IMR-90 (cell line): ENCODE measurements around the gene GALNT5. TPM values are rescaled to one million over a fixed set of nuclear protein-coding genes. Genes with fewer than 3 reads are reported as not detected.

Experiments
- ATAC-seq: fragments of 200-7000 bp; cut with Tn5 transposase; 2 replicates; pipeline ENCODE4 v1.9.1; 2020; ENCODE audit warnings: low read depth, mild to moderate bottlenecking, moderate library complexity
- BruUV-seq: library from RNA; stranded (reverse); fragments of 400-500 nt; replicated peaks from 2 replicates; lab custom pipeline; 2021; lab: Mats Ljungman, UMichigan
- CTCF ChIA-PET: fragments of 300-600 bp; formaldehyde crosslinking; extraction: SDS; loops from one replicate; lab custom pipeline; 2021; ENCODE audit warnings: antibody characterized with exemption; lab: Yijun Ruan, JAX
- POLR2A ChIA-PET: fragments of 300-600 bp; sonication (Branson Sonifier 250); formaldehyde crosslinking; loops from one replicate; lab custom pipeline; 2022; ENCODE audit warnings: antibody characterized with exemption; ENCODE audit not compliant: unreplicated experiment; lab: Charles Lee
- DNase-seq: peaks from one replicate; pipeline ENCODE4 v3.0.0; 2013
- H2AFZ ChIP-seq: replicated peaks from 2 replicates; pipeline ENCODE3; 2013; ENCODE audit warnings: low read length, mild to moderate bottlenecking; ENCODE audit not compliant: poor library complexity
- H2AK5ac ChIP-seq: 2 replicates; pipeline ENCODE4 v1.6.1; 2013; ENCODE audit warnings: low read depth, low read length, inconsistent platforms
- H2AK9ac ChIP-seq: replicated peaks from 2 replicates; pipeline ENCODE3; 2013; ENCODE audit warnings: mild to moderate bottlenecking, low read depth, low read length, moderate library complexity; ENCODE audit not compliant: poor library complexity
- H2BK120ac ChIP-seq: 2 replicates; pipeline ENCODE4 v1.6.1; 2013; ENCODE audit warnings: low read depth, low read length, inconsistent platforms
- H2BK15ac ChIP-seq: 3 replicates; pipeline ENCODE4 v1.6.1; 2013; ENCODE audit warnings: low read depth, low read length, inconsistent platforms
- H2BK20ac ChIP-seq: 2 replicates; pipeline ENCODE4 v1.6.1; 2013; ENCODE audit warnings: low read depth, mild to moderate bottlenecking, inconsistent platforms, low read length, moderate library complexity
- H2BK5ac ChIP-seq: 2 replicates; pipeline ENCODE4 v1.6.1; 2013; ENCODE audit warnings: mild to moderate bottlenecking, low read depth, low read length, inconsistent platforms; ENCODE audit not compliant: poor library complexity, severe bottlenecking
- H3K14ac ChIP-seq: replicated peaks from 2 replicates; pipeline ENCODE4 v1.6.1; 2013; ENCODE audit warnings: low read depth, low read length, inconsistent platforms
- H3K18ac ChIP-seq: 2 replicates; pipeline ENCODE4 v1.6.1; 2013; ENCODE audit warnings: low read depth, low read length, control low read depth
- H3K23ac ChIP-seq: 2 replicates; pipeline ENCODE4 v1.6.1; 2013; ENCODE audit warnings: low read depth, low read length, inconsistent platforms
- H3K27ac ChIP-seq: 2 replicates; pipeline ENCODE4 v1.5.1; 2013; ENCODE audit warnings: mild to moderate bottlenecking, control low read depth, low read length; ENCODE audit not compliant: insufficient read depth
- H3K27me3 ChIP-seq: 2 replicates; pipeline ENCODE4 v1.6.1; 2013; ENCODE audit warnings: low read length; ENCODE audit not compliant: control insufficient read depth, insufficient read depth
- H3K36me3 ChIP-seq: 2 replicates; pipeline ENCODE4 v1.6.1; 2013; ENCODE audit warnings: low read length, mixed read lengths; ENCODE audit not compliant: control insufficient read depth, insufficient read depth
- H3K4ac ChIP-seq: 2 replicates; pipeline ENCODE4 v1.6.1; 2013; ENCODE audit warnings: low read depth, low read length, inconsistent platforms
- H3K4me1 ChIP-seq: 2 replicates; pipeline ENCODE4 v1.6.1; 2013; ENCODE audit warnings: low read length, mixed read lengths; ENCODE audit not compliant: control insufficient read depth, insufficient read depth
- H3K4me2 ChIP-seq: 2 replicates; pipeline ENCODE4 v1.6.1; 2013; ENCODE audit warnings: low read depth, mild to moderate bottlenecking, control low read depth, low read length, moderate library complexity
- H3K4me3 ChIP-seq: 2 replicates; pipeline ENCODE4 v1.5.1; 2013; ENCODE audit warnings: low read depth, mild to moderate bottlenecking, control low read depth, low read length, moderate library complexity; ENCODE audit not compliant: insufficient read depth
- H3K56ac ChIP-seq: 2 replicates; pipeline ENCODE4 v1.6.1; 2013; ENCODE audit warnings: low read length, inconsistent platforms; ENCODE audit not compliant: insufficient read depth; ENCODE audit errors: extremely low read depth
- H3K79me1 ChIP-seq, 2 experiments: 2 replicates each; pipeline ENCODE4 v1.6.1; 2013; ENCODE audit warnings: low read length in 2 of 2, inconsistent platforms in 1 of 2, low read depth in 1 of 2
- H3K9ac ChIP-seq: 2 replicates; pipeline ENCODE4 v1.6.1; 2013; ENCODE audit warnings: low read depth, low read length, control low read depth
- H3K9me1 ChIP-seq: 2 replicates; pipeline ENCODE4 v1.6.1; 2013; ENCODE audit warnings: low read length, inconsistent platforms; ENCODE audit not compliant: insufficient read depth
- H3K9me3 ChIP-seq: 2 replicates; pipeline ENCODE4 v1.6.1; 2013; ENCODE audit warnings: low read length; ENCODE audit not compliant: control insufficient read depth, insufficient read depth
- H4K20me1 ChIP-seq: 2 replicates; pipeline ENCODE4 v1.6.1; 2013; ENCODE audit warnings: low read length, inconsistent platforms; ENCODE audit not compliant: insufficient read depth
- H4K5ac ChIP-seq: 2 replicates; pipeline ENCODE4 v1.6.1; 2013; ENCODE audit warnings: mild to moderate bottlenecking, low read depth, low read length, control low read depth
- H4K8ac ChIP-seq, 2 experiments: 2 replicates each; pipeline ENCODE4 v1.6.1; 2013; ENCODE audit warnings: low read depth in 2 of 2, low read length in 2 of 2, control low read depth in 1 of 2, inconsistent platforms in 1 of 2
- H4K91ac ChIP-seq: 2 replicates; pipeline ENCODE4 v1.6.1; 2013; ENCODE audit warnings: low read depth, low read length, inconsistent platforms; ENCODE audit not compliant: insufficient read depth
- BHLHE40 ChIP-seq: fragments of 150-350 bp; IDR thresholded peaks from 2 replicates; pipeline ENCODE4 v1.6.1; 2016; ENCODE audit warnings: mild to moderate bottlenecking, low read depth, low read length
- CEBPB ChIP-seq: IDR thresholded peaks from 2 replicates; pipeline ENCODE4 v1.6.1; 2012; ENCODE audit warnings: low read depth, low read length, improper control_type of control experiment
- FOS ChIP-seq: fragments of 150-350 bp; IDR thresholded peaks from 2 replicates; pipeline ENCODE4 v1.6.1; 2016; ENCODE audit warnings: low read depth, low read length
- MAFK ChIP-seq: IDR thresholded peaks from 2 replicates; pipeline ENCODE4 v1.6.1; 2012; ENCODE audit warnings: low read depth, low read length, improper control_type of control experiment
- MAZ ChIP-seq: IDR thresholded peaks from 2 replicates; pipeline ENCODE4 v1.6.1; 2012; ENCODE audit warnings: low read depth, mild to moderate bottlenecking, low read length, improper control_type of control experiment, moderate library complexity, borderline replicate concordance
- MXI1 ChIP-seq: IDR thresholded peaks from 2 replicates; pipeline ENCODE4 v1.6.1; 2012; ENCODE audit warnings: low read depth, mild to moderate bottlenecking, low read length, moderate library complexity, borderline replicate concordance
- NFE2L2 ChIP-seq: fragments of 150-350 bp; IDR thresholded peaks from 2 replicates; pipeline ENCODE4 v1.6.1; 2016; ENCODE audit warnings: low read depth, mild to moderate bottlenecking, low read length
- POLR2A ChIP-seq: IDR thresholded peaks from 2 replicates; pipeline ENCODE4 v1.6.1; 2012; ENCODE audit warnings: mild to moderate bottlenecking, low read depth, low read length
- RAD21 ChIP-seq: IDR thresholded peaks from 2 replicates; pipeline ENCODE4 v1.6.1; 2012; ENCODE audit warnings: low read length, improper control_type of control experiment
- RCOR1 ChIP-seq: IDR thresholded peaks from 2 replicates; pipeline ENCODE4 v1.6.1; 2012; ENCODE audit warnings: mild to moderate bottlenecking, low read length, improper control_type of control experiment; ENCODE audit not compliant: insufficient replicate concordance
- RFX5 ChIP-seq: IDR thresholded peaks from 2 replicates; pipeline ENCODE4 v1.8.0; 2012; ENCODE audit warnings: low read depth, mild to moderate bottlenecking, low read length, moderate library complexity
- SMC3 ChIP-seq: fragments of 150-350 bp; IDR thresholded peaks from 2 replicates; pipeline ENCODE4 v1.6.1; 2016; ENCODE audit warnings: low read depth, mild to moderate bottlenecking, antibody characterized with exemption, low read length, moderate library complexity
- WGBS, 2 experiments: methylation state at CpG; one replicate each; pipeline versions ENCODE4 v1.1.5 to v1.1.7; 2013; ENCODE audit warnings: missing lambda C conversion rate in 2 of 2; ENCODE audit not compliant: insufficient read length in 1 of 2; ENCODE audit errors: extremely low coverage in 2 of 2; 5-methylcytosine and 5-hydroxymethylcytosine counted together
- dilution Hi-C: fragments of 300-500 bp; cut with HindIII; formaldehyde crosslinking; loops from one replicate; pipeline ENCODE4 v1.14.3; 2018; ENCODE audit warnings: low sequenced_read_pairs; ENCODE audit not compliant: unreplicated experiment
- in situ Hi-C: fragments of 300-500 bp; cut with MboI; formaldehyde crosslinking; loops from 3 replicates; pipeline ENCODE4 v1.14.3; 2019; ENCODE audit warnings: low sequenced_read_pairs, inconsistent platforms, mixed read lengths
- intact Hi-C: fragments of 100-400 bp; cut with micrococcal nuclease; formaldehyde crosslinking; loops from 2 replicates; pipeline ENCODE4 v1.10.0; 2022
- polyA plus RNA-seq, 3 experiments: library from polyadenylated mRNA; depleted of rRNA; stranded (reverse); fragments of >200 nt; gene quantifications; 2 replicates each; pipeline ENCODE4 v1.2.3, GENCODE V29; 2012; ENCODE audit warnings: low replicate concordance in 1 of 3
- total RNA-seq: library from RNA; depleted of rRNA; stranded (reverse); fragments of >200 nt; gene quantifications from 2 replicates; pipeline ENCODE4 v1.2.3, GENCODE V29; 2012
- TF ChIP-seq, protein P1 (sequence below): fragments of 150-350 bp; IDR thresholded peaks from 2 replicates; pipeline ENCODE4 v1.6.1; 2017; ENCODE audit warnings: mild to moderate bottlenecking, antibody characterized with exemption, low read length, low read depth

Gene GALNT5
- total and polyA plus RNA-seq, 2 of the 4 experiments (the other 2 are of a cell fraction): 36.3 to 63.3 TPM

DNA sequence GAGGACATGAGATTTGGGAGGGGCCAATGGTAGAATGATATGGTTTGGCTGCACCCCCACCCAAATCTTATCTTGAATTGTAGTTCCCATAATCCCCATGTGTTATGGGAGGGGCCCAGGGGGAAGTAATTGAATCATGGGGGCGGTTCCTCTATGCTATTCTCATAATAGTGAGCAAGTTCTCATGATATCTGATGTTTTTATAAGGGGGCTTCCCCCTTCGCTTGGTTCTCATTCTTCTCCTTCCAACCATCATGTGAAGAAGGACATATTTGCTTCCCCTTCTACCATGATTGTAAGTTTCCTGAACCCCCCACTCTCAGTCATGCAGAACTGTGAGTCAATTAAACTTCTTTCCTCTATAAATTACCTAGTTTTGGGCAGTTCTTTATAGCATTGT is 105.1 kb downstream of the GALNT5 start:
- H2AK9ac ChIP-seq: no peak overlapping the region
- H3K23ac ChIP-seq: no peak overlapping the region
- H2BK5ac ChIP-seq: no peak overlapping the region
- H3K4ac ChIP-seq: no peak overlapping the region
- H3K79me1 ChIP-seq: no peaks in the 10 kb centered on the region
- no peak overlapping the region for H4K8ac ChIP-seq
- no peak for TF ChIP-seq MAFK
- TF ChIP-seq RAD21: no peak
- no peak for TF ChIP-seq CEBPB
- no peak for TF ChIP-seq RCOR1
- no peak for TF ChIP-seq MAZ
- TF ChIP-seq, protein P1, sequence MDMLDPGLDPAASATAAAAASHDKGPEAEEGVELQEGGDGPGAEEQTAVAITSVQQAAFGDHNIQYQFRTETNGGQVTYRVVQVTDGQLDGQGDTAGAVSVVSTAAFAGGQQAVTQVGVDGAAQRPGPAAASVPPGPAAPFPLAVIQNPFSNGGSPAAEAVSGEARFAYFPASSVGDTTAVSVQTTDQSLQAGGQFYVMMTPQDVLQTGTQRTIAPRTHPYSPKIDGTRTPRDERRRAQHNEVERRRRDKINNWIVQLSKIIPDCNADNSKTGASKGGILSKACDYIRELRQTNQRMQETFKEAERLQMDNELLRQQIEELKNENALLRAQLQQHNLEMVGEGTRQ: no peak
- TF ChIP-seq MXI1: no peak
- no peak for TF ChIP-seq BHLHE40
- no peak for TF ChIP-seq RFX5
- no peak for TF ChIP-seq NFE2L2
- TF ChIP-seq FOS: no peak
- no peak for TF ChIP-seq POLR2A
- no peak for TF ChIP-seq SMC3
- H2BK15ac ChIP-seq: no peak overlapping the region
- no peak overlapping the region for H2BK120ac ChIP-seq
- H3K9me3 ChIP-seq: no peaks in the 10 kb centered on the region
- no peak overlapping the region for H3K56ac ChIP-seq
- H4K20me1 ChIP-seq: no peaks in the 10 kb centered on the region
- no CpG with 5 or more reads among the region's 2 CpGs for WGBS, 2 experiments
- no peaks in the 10 kb centered on the region for H3K9me1 ChIP-seq
- no peak overlapping the region for H3K4me3 ChIP-seq
- dilution Hi-C loops (no loop called here), in situ Hi-C loops (no loop called here), intact Hi-C loops (no loop called here)
- H3K27ac ChIP-seq: no peak overlapping the region
- ATAC-seq (no peak), DNase-seq (no peak)
- no peak overlapping the region for H2AK5ac ChIP-seq
- H3K9ac ChIP-seq: no peak overlapping the region
- POLR2A ChIA-PET: no interaction called here
- CTCF ChIA-PET: no interaction called here
- no peak overlapping the region for H2BK20ac ChIP-seq
- no peaks in the 10 kb centered on the region for H3K36me3 ChIP-seq
- H4K91ac ChIP-seq: no peak overlapping the region
- no peaks in the 10 kb centered on the region for H3K27me3 ChIP-seq
- no peak overlapping the region for H4K5ac ChIP-seq
- H3K18ac ChIP-seq: no peak overlapping the region
- no peaks in the 10 kb centered on the region for H3K4me1 ChIP-seq
- no TSS peak for BruUV-seq
- H2AFZ ChIP-seq: no peak overlapping the region
- H3K14ac ChIP-seq: no peak overlapping the region
- no peak overlapping the region for H3K4me2 ChIP-seq
